Measurements from ENCODE around the gene ALDH3B2. TPM values are rescaled to one million over a fixed set of nuclear protein-coding genes. Genes with fewer than 3 reads are reported as not detected.
A peak's percentile ranks its signal among the peaks of the same experiment; 100 is the strongest.
"Not testable (repeated sequence)": the region's sequence is repeated elsewhere in the genome, so short reads cannot be mapped to it uniquely, and the experiment has no call there.

The ALDH3B2 gene
- polyA plus RNA-seq, 10 donors: 0.09 to 11.5 (median 0.39) TPM; not detected in 5

DNA sequence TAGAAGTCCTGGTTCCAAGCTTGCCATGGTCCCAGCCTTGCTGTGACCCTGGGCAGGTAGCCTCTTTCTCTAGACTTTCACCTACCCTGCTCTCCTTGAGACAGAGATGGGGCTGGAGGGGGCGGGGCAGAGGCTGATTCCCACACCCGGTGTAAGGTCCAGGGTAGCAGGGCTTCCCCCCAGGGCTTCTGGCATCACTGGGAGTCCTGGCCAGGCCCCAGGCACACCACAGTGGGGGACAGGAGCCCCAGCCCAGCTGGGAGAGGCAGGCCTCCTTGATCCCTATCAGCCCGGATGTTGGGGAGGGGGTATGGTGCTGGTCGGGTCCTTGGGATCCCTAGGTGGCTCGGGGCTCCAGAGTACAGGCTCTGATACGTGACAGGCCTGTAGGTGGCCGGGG is 43.0 kb downstream of the ALDH3B2 start:
- DNase-seq: no peak

DNA sequence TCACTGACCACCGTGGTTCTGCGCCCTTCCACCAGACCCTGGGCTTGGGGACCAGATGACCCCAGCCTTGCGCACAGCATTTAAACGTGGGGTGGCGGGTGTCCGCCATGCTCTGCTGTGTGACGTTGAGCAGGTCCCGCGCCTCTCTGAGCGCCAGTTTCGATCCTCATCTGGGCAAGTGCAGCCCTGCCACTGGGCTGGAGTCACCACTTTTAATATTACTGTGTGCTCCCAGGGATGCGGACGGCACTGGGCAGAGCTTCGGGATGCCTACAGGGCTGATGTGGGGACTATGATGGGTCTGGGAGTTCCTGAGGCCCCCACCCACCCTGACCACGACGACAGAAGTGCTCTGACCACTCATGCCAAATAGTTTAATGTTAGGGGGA is 43.5 kb downstream of the ALDH3B2 start:
- no peak for DNase-seq

DNA sequence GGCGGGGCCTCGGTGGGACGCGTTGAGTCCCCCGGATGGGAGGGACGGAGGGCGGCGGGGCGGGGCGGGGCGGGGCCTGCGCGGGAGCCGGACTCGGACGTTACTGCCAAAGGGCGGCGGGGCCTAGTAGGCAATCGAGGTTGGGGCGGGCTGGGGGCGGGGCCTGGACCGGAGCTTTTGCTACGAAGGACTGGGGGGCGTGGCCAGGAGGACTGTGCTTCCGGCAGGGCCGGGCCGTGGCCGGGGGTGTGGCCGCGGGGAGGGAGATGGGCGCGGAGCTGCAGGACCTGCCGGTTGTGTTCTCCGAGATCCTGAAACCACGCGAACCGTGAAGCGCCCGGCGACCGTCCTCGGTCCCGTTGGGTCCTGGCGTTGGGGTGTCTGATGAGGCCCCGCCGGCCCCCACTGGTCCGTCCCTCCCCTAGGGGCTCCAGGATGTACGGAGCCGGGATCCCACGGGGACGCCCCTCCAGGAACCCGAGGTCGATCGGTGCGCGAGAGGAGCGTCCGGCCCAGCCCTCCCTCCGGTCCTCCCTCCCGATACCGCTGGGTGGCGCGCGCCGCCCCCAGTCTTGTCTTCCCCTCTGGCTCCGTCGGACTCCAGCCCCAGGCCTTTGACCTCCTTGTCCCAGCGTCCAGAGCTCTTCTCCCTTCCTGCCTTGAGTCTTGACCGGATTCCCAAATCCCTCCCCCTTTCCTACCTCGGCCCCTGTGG is 44.0 kb downstream of the ALDH3B2 start:
- DNase-seq: peak; percentile 96 to 98 (median 97)

DNA sequence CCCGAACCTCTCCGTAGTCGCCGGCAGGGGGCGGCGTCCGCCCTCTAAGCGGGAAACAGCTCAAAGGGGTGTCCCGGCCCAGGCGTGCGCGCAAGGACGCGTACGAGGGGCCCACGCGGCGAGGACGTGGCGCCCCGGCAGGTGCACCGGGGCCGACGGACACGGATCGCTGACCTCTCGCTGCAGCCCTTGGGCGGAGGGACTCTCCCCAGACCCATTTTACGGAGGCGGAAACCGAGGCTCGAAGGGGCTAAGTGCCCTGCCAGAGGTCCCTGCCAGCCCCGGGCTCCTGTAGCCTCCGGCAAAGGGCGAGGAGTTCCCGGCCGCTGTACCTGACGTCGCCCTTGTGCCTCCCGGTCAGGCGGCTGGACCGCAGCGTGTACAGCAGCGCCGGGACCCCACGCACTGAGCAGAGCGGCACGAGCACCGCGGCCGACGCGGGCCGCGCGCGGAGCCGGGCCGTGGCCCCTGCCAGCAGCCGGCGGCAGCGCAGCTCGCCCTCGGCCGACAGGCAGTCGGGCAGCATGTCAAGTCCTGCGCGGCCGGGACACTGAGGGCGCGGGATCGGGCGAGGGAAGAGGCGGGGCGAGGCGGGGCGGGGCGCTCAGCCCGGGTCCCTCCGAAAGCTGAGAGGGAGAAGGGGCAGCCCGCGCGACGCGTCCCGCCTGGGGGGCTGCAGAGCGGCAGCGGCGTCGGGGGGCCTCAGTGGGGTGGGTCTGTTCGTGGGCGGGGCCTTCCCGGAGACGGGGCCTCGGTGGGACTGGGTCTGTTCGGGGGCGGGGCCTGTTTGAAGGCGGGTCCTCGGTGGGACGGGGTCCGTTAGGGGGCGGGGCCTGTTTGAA is 44.8 kb downstream of the ALDH3B2 start, which contains the start of gene NUDT8:
Gene NUDT8, minus strand, starts transcription at position 552 of the 842 bp plus-strand sequence. Its CDS starts 26 bp downstream, at position 526.
- DNase-seq: peak; percentile 71 to 93 (median 85)

DNA sequence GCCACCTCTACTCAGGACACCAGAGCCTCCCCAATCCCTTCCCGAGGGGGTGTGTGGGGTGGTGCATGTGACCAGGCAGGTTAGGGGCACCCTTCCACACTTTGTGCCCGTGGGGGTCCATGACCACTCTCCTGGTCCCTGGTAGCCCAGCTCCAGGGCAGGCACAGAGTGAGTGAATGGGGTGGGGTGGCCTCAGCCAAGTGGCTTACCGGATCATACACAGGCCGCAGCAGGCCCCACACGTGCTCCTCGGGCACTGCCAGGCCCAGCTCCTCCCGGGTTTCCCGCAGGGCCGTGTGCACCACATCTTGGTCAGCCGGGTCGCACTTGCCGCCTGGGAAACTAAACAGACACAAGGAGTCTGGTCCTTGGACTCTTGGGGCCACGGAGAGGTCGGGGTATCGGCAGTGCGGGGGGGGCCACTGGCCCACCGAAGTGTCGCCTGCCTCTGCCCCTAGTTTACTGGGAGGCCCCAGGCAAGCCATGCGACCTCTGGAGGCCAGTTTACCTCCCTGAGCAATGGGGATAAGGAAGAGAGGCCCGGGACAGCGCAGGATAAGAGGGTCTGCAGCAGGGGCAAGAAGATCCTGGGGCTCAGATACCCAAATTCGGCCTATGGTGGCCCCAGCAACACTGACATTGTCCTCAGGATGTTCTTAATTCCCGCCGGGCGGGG is 45.6 kb downstream of the ALDH3B2 start:
- no peak for DNase-seq

DNA sequence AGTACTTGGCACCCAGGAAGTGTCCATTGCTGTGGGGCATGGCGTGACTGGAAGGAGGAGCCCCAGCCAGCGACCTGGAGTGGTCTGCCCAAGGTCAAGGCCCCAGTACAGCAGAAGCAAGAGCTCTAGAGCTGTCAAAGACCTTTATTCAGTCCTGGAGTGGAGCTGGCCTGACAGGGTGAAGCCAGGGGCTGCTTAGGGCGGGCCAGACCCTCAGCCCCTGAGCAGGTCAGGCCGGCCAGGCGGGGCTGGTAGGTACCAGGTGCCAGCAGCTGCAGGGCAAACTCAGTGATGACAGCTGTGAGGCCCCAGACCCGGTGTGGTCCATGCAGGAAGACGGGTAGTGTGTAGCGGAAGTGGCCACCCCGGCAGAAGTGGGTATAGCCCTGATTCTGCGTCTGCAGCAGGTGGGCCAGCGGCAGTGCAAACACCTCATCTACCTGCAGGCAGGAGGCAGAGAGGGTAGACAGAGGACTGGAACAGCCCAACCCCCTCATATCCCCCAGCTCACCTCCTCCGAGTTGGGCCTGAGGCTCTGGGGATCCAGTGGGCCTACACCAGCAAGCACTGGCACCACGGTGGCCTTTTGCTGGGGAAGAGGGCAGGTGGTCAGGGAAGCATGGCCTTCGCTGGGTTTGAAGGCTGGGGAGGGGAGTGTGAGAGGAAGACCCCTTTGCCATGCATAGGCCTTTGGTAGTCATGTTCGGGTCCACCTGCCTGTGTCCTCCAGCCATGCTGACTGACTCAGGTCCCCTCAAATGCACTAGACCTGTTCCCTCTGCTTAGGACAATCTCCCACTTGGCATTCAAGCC is 46.4 kb downstream of the ALDH3B2 start:
- no peak for DNase-seq

DNA sequence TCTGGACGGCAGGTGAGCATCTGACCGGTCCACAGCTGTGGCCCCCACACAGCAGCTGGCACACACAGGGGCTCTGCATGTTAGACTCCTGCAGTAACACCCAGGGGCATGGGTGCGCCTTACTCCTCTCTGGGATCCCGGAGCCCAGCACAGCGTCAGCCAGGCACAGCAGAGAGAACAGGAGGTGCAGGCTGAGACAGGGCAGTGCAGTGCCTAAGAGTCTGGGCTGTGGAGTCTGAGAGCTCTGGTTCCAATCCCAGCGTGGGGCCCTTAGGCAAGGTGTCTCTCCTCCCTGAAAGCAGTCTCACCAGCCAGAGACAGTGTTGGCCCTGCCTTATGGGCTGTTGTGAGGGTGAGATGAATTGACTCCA is 47.0 kb downstream of the ALDH3B2 start:
- no peak for DNase-seq

DNA sequence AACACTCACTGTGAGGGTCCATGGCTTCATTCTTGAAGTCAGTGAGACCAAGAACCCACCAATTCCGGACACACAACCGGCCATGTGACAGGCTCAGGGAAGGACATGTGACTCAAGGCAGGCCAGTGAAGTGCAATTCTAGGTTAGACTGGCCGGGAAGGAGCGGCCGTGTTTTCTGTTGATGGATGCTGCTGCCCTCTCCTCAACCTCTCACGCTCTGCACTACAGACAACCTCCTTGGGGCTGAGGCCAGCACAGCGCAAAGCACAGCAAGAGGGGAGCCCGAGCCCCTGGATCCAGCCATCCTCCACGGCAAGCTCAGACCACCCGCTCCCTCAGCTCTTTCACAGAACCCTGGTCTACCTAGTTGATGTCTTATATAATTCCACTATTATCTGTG is 47.5 kb downstream of the ALDH3B2 start:
- DNase-seq: no peak

DNA sequence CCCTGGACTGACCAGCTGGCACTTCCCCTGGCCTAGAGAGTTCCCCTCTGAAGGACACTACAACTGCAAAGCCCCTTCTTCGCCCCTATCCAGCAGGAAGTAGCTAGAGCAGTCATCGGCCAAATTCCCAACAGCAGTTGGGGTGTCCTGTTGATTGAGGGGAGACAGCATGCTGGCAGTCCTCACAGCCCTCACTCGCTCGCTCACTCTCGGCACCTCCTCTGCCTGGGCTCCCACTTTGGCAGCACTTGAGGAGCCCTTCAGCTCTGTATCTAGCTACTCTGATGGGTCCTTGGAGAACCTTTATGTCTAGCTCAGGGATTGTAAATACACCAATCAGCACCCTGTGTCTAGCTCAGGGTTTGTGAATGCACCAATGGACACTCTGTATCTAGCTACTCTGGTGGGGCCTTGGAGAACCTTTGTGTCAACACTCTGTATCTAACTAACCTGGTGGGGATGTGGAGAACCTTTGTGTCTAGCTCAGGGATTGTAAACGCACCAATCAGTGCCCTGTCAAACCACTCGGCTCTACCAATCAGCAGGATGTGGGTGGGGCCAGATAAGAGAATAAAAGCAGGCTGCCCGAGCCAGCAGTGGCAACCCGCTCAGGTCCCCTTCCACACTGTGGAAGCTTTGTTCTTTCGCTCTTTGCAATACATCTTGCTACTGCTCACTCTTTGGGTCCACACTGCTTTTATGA is 48.1 kb downstream of the ALDH3B2 start:
- not testable (repeated sequence) for DNase-seq

DNA sequence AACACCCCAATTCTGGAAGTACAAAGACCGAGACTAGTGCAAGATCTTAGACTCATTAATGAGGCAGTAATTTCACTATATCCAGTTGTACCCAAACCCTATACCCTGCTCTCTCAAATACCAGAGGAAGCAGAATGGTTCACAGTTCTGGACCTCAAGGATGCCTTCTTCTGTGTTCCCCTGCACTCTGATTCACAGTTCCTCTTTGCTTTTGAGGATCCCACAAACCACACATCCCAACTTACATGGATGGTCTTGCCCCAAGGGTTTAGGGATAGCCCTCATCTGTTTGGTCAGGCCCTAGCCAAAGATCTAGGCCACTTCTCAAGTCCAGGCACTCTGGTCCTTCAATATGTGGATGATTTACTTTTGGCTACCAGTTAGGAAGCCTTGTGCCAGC is 50.6 kb downstream of the ALDH3B2 start:
- DNase-seq: not testable (repeated sequence)

DNA sequence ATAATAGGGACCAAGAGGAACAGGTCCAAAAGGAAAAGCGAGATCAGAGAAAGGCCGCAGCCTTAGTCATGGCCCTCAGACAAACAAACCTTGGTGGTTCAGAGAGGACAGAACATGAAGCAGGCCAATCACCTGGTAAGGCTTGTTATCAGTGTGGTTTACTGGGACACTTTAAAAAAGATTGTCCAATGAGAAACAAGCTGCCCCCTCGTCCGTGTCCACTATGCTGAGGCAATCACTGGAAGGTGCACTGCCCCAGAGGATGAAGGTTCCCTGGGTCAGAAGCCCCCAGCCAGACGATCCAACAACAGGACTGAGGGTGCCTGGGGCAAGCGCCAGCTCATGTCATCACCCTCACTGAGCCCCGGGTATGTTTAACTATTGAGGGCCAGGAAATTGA is 51.5 kb downstream of the ALDH3B2 start:
- DNase-seq: not testable (repeated sequence)

DNA sequence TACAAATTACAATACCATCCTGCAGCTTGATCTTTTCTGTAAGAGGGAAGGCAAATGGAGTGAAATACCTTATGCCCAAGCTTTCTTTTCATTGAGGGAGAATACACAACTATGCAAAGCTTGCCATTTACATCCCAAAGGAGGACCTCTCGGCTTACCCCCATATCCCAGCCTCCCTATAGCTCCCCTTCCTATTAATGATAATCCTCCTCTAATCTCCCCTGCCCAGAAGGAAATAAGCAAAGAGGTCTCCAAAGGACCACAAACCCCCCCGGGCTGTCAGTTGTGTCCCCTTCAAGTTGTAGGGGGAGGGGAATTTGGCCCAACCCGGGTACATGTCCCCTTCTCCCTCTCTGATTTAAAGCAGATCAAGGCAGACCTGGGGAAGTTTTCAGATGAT is 52.5 kb downstream of the ALDH3B2 start:
- not testable (repeated sequence) for DNase-seq

DNA sequence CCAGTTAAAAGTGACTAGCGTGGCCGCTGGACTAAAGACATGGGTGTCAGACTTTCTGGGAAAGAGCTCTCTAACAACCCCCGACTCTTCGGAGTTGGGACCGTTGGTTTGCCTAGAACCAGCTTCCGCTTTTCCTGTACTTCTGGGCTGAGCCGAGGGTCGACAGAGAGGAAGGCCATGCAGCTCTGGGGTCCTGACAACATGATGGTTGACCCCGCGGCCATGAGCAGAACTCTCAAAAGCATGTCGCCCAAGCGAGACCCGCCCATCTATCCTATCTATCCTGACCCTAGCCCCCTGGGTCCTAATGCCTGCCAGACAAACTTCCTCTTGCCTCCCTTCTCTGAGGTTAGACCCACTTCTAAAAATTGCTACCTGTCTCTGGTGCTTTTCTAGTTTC is 53.8 kb downstream of the ALDH3B2 start:
- DNase-seq: not testable (repeated sequence)

DNA sequence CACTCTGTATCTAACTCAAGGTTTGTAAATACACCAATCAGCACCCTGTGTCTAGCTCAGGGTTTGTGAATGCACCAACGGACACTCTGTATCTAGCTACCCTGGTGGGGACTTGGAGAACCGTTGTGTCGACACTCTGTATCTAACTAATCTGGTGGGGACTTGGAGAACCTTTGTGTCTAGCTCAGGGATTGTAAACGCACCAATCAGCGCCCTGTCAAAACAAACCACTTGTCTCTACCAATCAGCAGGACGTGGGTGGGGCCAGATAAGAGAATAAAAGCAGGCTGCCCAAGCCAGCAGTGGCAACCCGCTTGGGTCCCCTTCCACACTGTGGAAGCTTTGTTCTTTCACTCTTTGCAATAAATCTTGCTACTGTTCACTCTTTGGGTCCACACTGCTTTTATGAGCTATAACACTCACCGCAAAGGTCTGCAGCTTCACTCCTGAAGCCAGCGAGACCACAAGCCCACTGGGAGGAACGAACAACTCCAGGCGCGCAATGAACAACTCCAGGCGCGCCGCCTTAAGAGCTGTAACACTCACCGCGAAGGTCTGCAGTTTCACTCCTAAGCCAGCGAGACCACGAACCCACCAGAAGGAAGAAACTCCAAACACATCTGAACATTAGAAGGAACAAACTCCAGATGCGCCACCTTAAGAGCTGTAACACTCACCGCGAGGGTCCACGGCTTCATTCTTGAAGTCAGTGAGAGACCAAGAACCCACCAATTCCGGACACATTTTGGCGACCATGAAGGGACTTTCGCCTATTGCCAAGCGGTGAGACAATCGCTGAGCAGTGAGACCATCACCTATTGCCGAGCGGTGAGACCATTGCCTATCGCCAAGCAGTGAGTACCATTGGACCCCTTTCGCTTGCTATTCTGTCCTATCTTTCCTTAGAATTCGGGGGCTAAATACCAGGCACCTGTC is 54.5 kb downstream of the ALDH3B2 start:
- DNase-seq: not testable (repeated sequence)

DNA sequence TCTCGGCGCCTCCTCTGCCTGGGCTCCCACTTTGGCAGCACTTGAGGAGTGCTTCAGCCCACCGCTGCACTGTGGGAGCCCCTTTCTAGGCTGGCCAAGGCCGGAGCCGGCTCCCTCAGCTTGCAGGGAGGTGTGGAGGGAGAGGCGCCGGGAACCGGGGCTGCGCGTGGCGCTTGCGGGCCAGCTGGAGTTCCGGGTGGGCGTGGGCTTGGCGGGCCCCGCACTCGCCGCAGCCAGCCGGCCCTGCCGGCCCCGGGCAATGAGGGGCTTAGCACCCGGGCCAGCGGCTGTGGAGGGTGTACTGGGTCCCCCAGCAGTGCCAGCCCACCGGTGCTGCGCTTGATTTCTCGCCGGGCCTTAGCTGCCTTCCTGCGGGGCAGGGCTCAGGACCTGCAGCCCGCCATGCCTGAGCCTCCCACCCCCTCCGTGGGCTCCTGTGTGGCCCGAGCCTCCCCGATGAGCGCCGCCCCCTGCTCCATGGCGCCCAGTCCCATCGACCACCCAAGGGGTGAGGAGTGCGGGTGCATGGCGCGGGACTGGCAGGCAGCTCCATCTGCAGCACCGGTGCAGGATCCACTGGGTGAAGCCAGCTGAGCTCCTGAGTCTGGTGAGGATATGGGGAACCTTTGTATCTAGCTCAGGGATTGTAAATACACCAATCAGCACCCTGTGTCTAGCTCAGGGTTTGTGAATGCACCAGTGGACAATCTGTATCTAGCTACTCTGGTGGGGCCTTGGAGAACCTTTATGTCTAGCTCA is 55.3 kb downstream of the ALDH3B2 start:
- not testable (repeated sequence) for DNase-seq

DNA sequence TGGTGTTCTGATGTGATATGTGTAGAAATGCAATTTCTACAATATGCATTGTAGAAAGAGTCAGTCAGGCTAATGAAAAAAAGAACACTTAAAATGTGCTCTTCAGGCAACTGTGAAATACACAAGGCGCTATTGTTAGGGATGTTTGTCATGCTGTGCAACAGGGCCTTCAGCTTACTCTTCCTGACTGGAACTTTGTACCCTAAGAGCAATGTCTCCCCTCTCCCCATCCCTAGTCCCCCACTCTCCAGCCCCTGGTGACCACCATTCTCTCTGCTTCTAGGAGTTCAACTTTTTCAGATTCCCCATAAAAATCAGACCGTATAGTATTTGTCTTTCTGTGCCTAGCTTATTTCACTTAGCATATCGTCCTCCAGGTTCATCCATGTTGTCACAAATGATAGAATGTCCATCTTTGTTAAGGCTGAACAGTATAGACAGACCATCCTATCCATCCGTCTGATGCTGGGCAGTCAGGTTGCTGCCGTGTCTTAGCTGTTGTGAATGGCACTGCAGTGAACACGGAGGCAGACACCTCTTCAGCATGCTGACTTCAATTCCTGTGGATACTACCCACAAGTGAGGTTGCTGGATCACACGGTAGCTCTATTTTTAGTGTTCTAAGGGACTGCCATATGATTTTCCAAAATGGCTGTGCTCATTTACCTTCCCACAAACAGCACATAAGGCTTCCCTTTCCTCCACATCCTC is 57.0 kb downstream of the ALDH3B2 start:
- DNase-seq: no peak

DNA sequence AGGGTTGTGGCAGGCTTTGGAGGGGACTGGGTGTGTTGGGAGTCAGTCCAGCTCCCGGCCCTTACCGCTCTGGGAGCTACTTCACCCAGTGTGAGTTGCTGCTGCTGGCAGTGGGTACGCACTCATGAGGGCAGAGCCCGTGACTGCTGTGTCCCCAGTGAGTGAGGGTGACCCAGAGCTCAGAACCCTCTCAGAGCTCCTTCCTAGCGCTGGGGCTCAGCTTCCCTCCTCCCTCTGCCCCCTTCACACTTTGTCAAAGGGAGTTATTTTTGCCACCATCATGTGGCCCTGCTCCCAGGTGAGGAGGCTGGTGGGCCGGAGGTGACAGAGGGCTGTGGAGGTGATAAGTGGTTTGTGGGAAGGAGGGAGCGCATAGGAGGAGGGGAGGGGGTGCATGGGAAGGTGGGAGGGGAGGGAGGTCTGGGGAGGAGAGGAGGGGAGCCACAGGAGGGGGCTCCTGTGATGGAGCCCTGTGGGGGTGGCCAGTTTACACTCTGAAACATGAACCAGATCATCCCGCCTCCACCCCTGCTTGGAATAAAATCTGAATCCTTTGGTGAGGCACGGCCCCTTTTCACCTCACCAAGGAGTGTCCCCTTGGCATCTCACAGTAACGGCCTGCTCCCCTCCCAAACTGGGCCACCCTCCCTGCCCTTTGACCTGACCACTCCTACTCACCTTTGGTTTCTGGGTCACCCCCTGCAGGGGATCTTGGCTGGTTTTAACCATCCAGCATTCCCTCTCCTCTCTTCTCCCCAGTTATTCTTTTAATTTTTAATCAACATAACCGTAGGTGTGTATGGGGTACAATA is 57.8 kb downstream of the ALDH3B2 start:
- no peak for DNase-seq

Data from muscle of back (tissue), 11 donors.